ENCODE results near the gene FOXP4. TPM values are rescaled to one million over a fixed set of nuclear protein-coding genes. Genes with fewer than 3 reads are reported as not detected.

FOXP4 gene
- total and polyA plus RNA-seq, 2 of the 13 experiments (the other 11 are each of a cell fraction or from before 2014, with no cell fraction given): 11.0 to 12.4 TPM

GRCh38 chr6:41568585-41569384 lies 22.6 kb downstream of the FOXP4 start (continued):
- TF ChIP-seq KDM2A (CRISPR knock-in tag; IDR thresholded peaks at IDR 0.05; ENCODE audit: borderline replicate concordance, low read depth) (peak; percentile 63; the same call in 1 of the 2 replicates), ATF1 (CRISPR knock-in tag; IDR thresholded peaks at IDR 0.05) (peak; percentile 87), ZNF224 (CRISPR knock-in tag; IDR thresholded peaks at IDR 0.05) (no peak; the same call in 1 of the 2 replicates), BHLHE40 (IDR thresholded peaks at IDR 0.05; ENCODE audit: low read length) (peak; percentile 62; the same call in 1 of the 2 replicates), KLF16 (CRISPR knock-in tag; IDR thresholded peaks at IDR 0.05) (peak in 1 of 2 experiments; percentile 82; a peak in 2 of 4 replicates), SAFB2 (CRISPR knock-in tag; IDR thresholded peaks at IDR 0.05; ENCODE audit: borderline replicate concordance, low read depth) (peak; percentile 69; the same call in 1 of the 2 replicates), MBD4 (IDR thresholded peaks at IDR 0.05; ENCODE audit: borderline replicate concordance, low read length) (no peak), ZNF589 (CRISPR knock-in tag; conservative IDR thresholded peaks at IDR 0.05) (0 out of 2 replicates have a peak, but pooled peaks have one; percentile 58), TAF15 (IDR thresholded peaks at IDR 0.05; ENCODE audit: low read depth, low read length, poor library complexity, severe bottlenecking) (no peak), CSRNP1 (CRISPR knock-in tag; IDR thresholded peaks at IDR 0.05) (peak; percentile 94), EEA1 (CRISPR knock-in tag; IDR thresholded peaks at IDR 0.05; ENCODE audit: borderline replicate concordance) (no peak), ZNF12 (CRISPR knock-in tag; IDR thresholded peaks at IDR 0.05) (peak; percentile 99), ZNF513 (CRISPR knock-in tag; conservative IDR thresholded peaks at IDR 0.05) (no peak), SMC3 (IDR thresholded peaks at IDR 0.05; ENCODE audit: low read length) (peak; percentile 57; the same call in 1 of the 2 replicates), ZSCAN9 (CRISPR knock-in tag; IDR thresholded peaks at IDR 0.05; ENCODE audit: borderline replicate concordance) (peak; percentile 80; the same call in 1 of the 2 replicates), ZNF878 (CRISPR knock-in tag; IDR thresholded peaks at IDR 0.05) (peak; percentile 80), PRMT3 (CRISPR knock-in tag; IDR thresholded peaks at IDR 0.05; ENCODE audit: borderline replicate concordance, low read depth) (no peak), ZMYM3 (CRISPR knock-in tag; IDR thresholded peaks at IDR 0.05) (peak; percentile 93), ZNF761 (CRISPR knock-in tag; conservative IDR thresholded peaks at IDR 0.05) (no peak), ZNF564 (CRISPR knock-in tag; IDR thresholded peaks at IDR 0.05) (peak; percentile 73), ZNF556 (CRISPR knock-in tag; IDR thresholded peaks at IDR 0.05; ENCODE audit: borderline replicate concordance) (peak; percentile 85; the same call in 1 of the 2 replicates)

Data from HepG2 (cell line).